CD14-positive monocyte (primary cell): Measurements from ENCODE around the gene ARSI. TPM values are rescaled to one million over a fixed set of nuclear protein-coding genes. Genes with fewer than 3 reads are reported as not detected.

Source experiments
- DNase-seq, 3 donors: peaks; one replicate each; pipeline ENCODE4 v3.0.0-alpha.2; 2011 to 2022
- H2AFZ ChIP-seq: 2 replicates; pipeline ENCODE4 v1.6.0; 2012; ENCODE audit warnings: mild to moderate bottlenecking, low read depth, low read length, inconsistent platforms; ENCODE audit not compliant: insufficient read depth, poor library complexity, severe bottlenecking
- H3K27ac ChIP-seq, 2 donors: 1 replicate in 1 of 2; 2 replicates in 1 of 2; pipeline ENCODE4 v1.5.1; 2012 to 2013; ENCODE audit warnings: low read length in 2 of 2, control low read depth in 1 of 2, inconsistent platforms in 1 of 2, low read depth in 1 of 2, mild to moderate bottlenecking in 1 of 2
- H3K27me3 ChIP-seq, 2 donors: one replicate each; pipeline versions ENCODE4 v1.6.0 to v1.6.1; 2011 to 2013; ENCODE audit warnings: low read length in 2 of 2; ENCODE audit not compliant: control insufficient read depth in 2 of 2, insufficient read depth in 2 of 2
- H3K36me3 ChIP-seq, 2 donors: replicated peaks in 1 of 2; 1 replicate in 1 of 2; 2 replicates in 1 of 2; pipeline versions ENCODE4 v1.5.1 to v1.6.1; 2012 to 2013; ENCODE audit warnings: low read length in 2 of 2, control low read depth in 1 of 2, inconsistent platforms in 1 of 2, mild to moderate bottlenecking in 1 of 2; ENCODE audit not compliant: insufficient read depth in 2 of 2, control insufficient read depth in 1 of 2
- H3K4me1 ChIP-seq, 2 donors: 1 replicate in 1 of 2; 2 replicates in 1 of 2; pipeline versions ENCODE4 v1.5.1 to v1.6.1; 2012 to 2013; ENCODE audit warnings: low read length in 2 of 2, control low read depth in 1 of 2, inconsistent platforms in 1 of 2, mild to moderate bottlenecking in 1 of 2, moderate library complexity in 1 of 2; ENCODE audit not compliant: insufficient read depth in 2 of 2, control insufficient read depth in 1 of 2
- H3K4me2 ChIP-seq: replicated peaks from 2 replicates; pipeline ENCODE3; 2012; ENCODE audit warnings: low read length, moderate library complexity, mild to moderate bottlenecking; ENCODE audit not compliant: poor library complexity, severe bottlenecking; ENCODE audit errors: extremely low read depth
- H3K4me3 ChIP-seq, 3 experiments: fragments of 200-600 bp in 1 of 3; sonication (generic) in 1 of 3; replicated peaks in 1 of 3; 1 replicate in 2 of 3; 2 replicates in 1 of 3; pipeline ENCODE4 v1.5.1; 2011 to 2013; ENCODE audit warnings: low read length in 3 of 3, mild to moderate bottlenecking in 3 of 3, control low read depth in 2 of 3, low read depth in 2 of 3, inconsistent platforms in 1 of 3, moderate library complexity in 1 of 3
- H3K79me2 ChIP-seq: 2 replicates; pipeline ENCODE4 v1.6.0; 2012; ENCODE audit warnings: mild to moderate bottlenecking, control low read depth, inconsistent platforms, low read length, moderate library complexity; ENCODE audit not compliant: insufficient read depth
- H3K9ac ChIP-seq: 2 replicates; pipeline ENCODE4 v1.6.0; 2017; ENCODE audit warnings: low read length, mild to moderate bottlenecking; ENCODE audit not compliant: insufficient read depth, poor library complexity, severe bottlenecking
- H3K9me3 ChIP-seq, 2 donors: replicated peaks in 1 of 2; 1 replicate in 1 of 2; 2 replicates in 1 of 2; pipeline versions ENCODE4 v1.5.1 to v1.6.1; 2012 to 2013; ENCODE audit warnings: low read length in 2 of 2, control low read depth in 1 of 2; ENCODE audit not compliant: control insufficient read depth in 1 of 2, insufficient read depth in 1 of 2
- H4K20me1 ChIP-seq: 2 replicates; pipeline ENCODE4 v1.6.0; 2012; ENCODE audit warnings: mild to moderate bottlenecking, low read length, control low read depth, moderate library complexity; ENCODE audit not compliant: insufficient read depth
- H3K27ac Mint-ChIP-seq, 7 donors: one replicate each; pipeline ENCODE4 v1.8.0; 2020; ENCODE audit warnings: mild to moderate bottlenecking in 7 of 7, mixed read lengths in 7 of 7, moderate library complexity in 6 of 7, inconsistent platforms in 2 of 7
- H3K27me3 Mint-ChIP-seq, 3 donors: one replicate each; pipeline ENCODE4 v1.8.0; 2021 to 2022; ENCODE audit warnings: low read depth in 3 of 3, mild to moderate bottlenecking in 3 of 3, mixed read lengths in 3 of 3, moderate library complexity in 3 of 3, inconsistent platforms in 1 of 3
- H3K36me3 Mint-ChIP-seq, 2 donors: one replicate each; pipeline ENCODE4 v1.8.0; 2020; ENCODE audit warnings: mixed read lengths in 2 of 2, inconsistent platforms in 1 of 2, mild to moderate bottlenecking in 1 of 2
- H3K4me1 Mint-ChIP-seq: one replicate; pipeline ENCODE4 v1.8.0; 2020; ENCODE audit warnings: mild to moderate bottlenecking, mixed read lengths
- H3K4me3 Mint-ChIP-seq, 2 donors: one replicate each; pipeline ENCODE4 v1.8.0; 2020; ENCODE audit warnings: mild to moderate bottlenecking in 2 of 2, mixed read lengths in 2 of 2, moderate library complexity in 1 of 2
- H3K9me3 Mint-ChIP-seq, 7 donors: one replicate each; pipeline ENCODE4 v1.8.0; 2020 to 2022; ENCODE audit warnings: mixed read lengths in 7 of 7, mild to moderate bottlenecking in 6 of 7, moderate library complexity in 6 of 7, inconsistent platforms in 2 of 7
- CTCF ChIP-seq: fragments of 200-600 bp; IDR thresholded peaks from one replicate; pipeline ENCODE4 v1.8.0; 2022; ENCODE audit warnings: antibody characterized with exemption, mild to moderate bottlenecking
- WGBS: methylation state at CpG from one replicate; pipeline ENCODE4 v1.1.5; 2013; ENCODE audit warnings: missing lambda C conversion rate; ENCODE audit not compliant: insufficient coverage; 5-methylcytosine and 5-hydroxymethylcytosine counted together
- intact Hi-C, 2 donors: fragments of 100-400 bp; cut with micrococcal nuclease; formaldehyde crosslinking; loops; one replicate each; pipeline versions ENCODE4 v1.15.0 to v1.15.1; 2023
- polyA plus RNA-seq, 3 donors: library from polyadenylated mRNA; depleted of rRNA in 1 of 3; unstranded in 2 of 3; stranded (reverse) in 1 of 3; fragments of 300-500 nt in 2 of 3; fragments of >200 nt in 1 of 3; fragmentation: Illumina TruSeq in 2 of 3; gene quantifications; 1 replicate in 2 of 3; 2 replicates in 1 of 3; pipeline ENCODE4 v1.2.3, GENCODE V29; 2012 to 2021

Gene ARSI
- polyA plus RNA-seq, 3 donors = not detected

GRCh38 chr5:150316320-150316719 lies 13.6 kb upstream of the ARSI start:
- no peak overlapping the region for H3K27ac ChIP-seq
- H3K79me2 ChIP-seq = no peaks in the 10 kb centered on the region
- H3K9ac ChIP-seq = no peak overlapping the region
- Mint-ChIP-seq H3K27ac (no peak overlapping the region), H3K4me3 (no peak overlapping the region), H3K36me3 (no peaks in the 10 kb centered on the region), H3K4me1 (peaks cover 2% of the 10 kb centered on the region), H3K9me3 (no peaks in the 10 kb centered on the region), H3K27me3 (peaks cover 0 to 6% (median 2%) of the 10 kb centered on the region in 3 donors)
- TF ChIP-seq CTCF = no peak
- no peaks in the 10 kb centered on the region for H3K9me3 ChIP-seq
- no peaks in the 10 kb centered on the region for H4K20me1 ChIP-seq
- H3K4me3 ChIP-seq = no peak overlapping the region
- no CpG with 5 or more reads among the region's 3 CpGs for WGBS
- DNase-seq = no peak
- no peak overlapping the region for H3K4me2 ChIP-seq
- no peaks in the 10 kb centered on the region for H3K36me3 ChIP-seq
- H2AFZ ChIP-seq = no peak overlapping the region
- H3K27me3 ChIP-seq = no peaks in the 10 kb centered on the region
- H3K4me1 ChIP-seq = no peaks in the 10 kb centered on the region
- intact Hi-C loops = no loop called here

GRCh38 chr5:150315245-150315644 lies 12.5 kb upstream of the ARSI start:
- H3K4me1 ChIP-seq = no peaks in the 10 kb centered on the region
- WGBS = 74% methylated on average over 2 of the region's 4 CpGs
- H3K9me3 ChIP-seq = no peaks in the 10 kb centered on the region
- no peaks in the 10 kb centered on the region for H3K36me3 Mint-ChIP-seq
- no peaks in the 10 kb centered on the region for H3K36me3 ChIP-seq
- peaks cover 2 to 8% (median 2%) of the 10 kb centered on the region in 3 donors for H3K27me3 Mint-ChIP-seq
- no peak overlapping the region for H3K9ac ChIP-seq
- no peaks in the 10 kb centered on the region for H3K27me3 ChIP-seq
- no peaks in the 10 kb centered on the region for H4K20me1 ChIP-seq
- no peak for DNase-seq
- peaks cover 2% of the 10 kb centered on the region for H3K4me1 Mint-ChIP-seq
- no peak overlapping the region for H2AFZ ChIP-seq
- H3K4me3 Mint-ChIP-seq = no peak overlapping the region
- no peaks in the 10 kb centered on the region for H3K79me2 ChIP-seq
- H3K27ac ChIP-seq = no peak overlapping the region
- H3K4me3 ChIP-seq = no peak overlapping the region
- intact Hi-C loops = no loop called here
- H3K27ac Mint-ChIP-seq = no peak overlapping the region
- no peak for TF ChIP-seq CTCF
- no peak overlapping the region for H3K4me2 ChIP-seq
- no peaks in the 10 kb centered on the region for H3K9me3 Mint-ChIP-seq
